ENCODE measurements around the gene DLGAP1.

The DLGAP1 gene

GRCh38 chr18:3451989-3452749 lies 1002.9 kb downstream of the DLGAP1 start:
- in situ Hi-C loops (cut with MboI; ENCODE audit: low pct_unique_long_range_greater_than_20kb, low sequenced_read_pairs, unreplicated experiment) = loop anchor here (10.0 to 25.0 kb wide), 2 partner anchors 135 to 167 kb away; no protein-coding TSS in a partner anchor
- no peak for TF ChIP-seq CTCF (IDR thresholded peaks at IDR 0.05; ENCODE audit: extremely low read depth, insufficient read depth, missing control alignments)
- no peak for DNase-seq (ENCODE audit: low spot score)

GRCh38 chr18:3451183-3451988 lies 1003.7 kb downstream of the DLGAP1 start:
- in situ Hi-C loops (cut with MboI; ENCODE audit: low pct_unique_long_range_greater_than_20kb, low sequenced_read_pairs, unreplicated experiment) = loop anchor here (10.0 to 25.0 kb wide), 2 partner anchors 136 to 167 kb away; no protein-coding TSS in a partner anchor
- peak; percentile 54 for DNase-seq (ENCODE audit: low spot score)
- TF ChIP-seq CTCF (IDR thresholded peaks at IDR 0.05; ENCODE audit: extremely low read depth, insufficient read depth, missing control alignments) = no peak

GRCh38 chr18:3450799-3451182 lies 1004.3 kb downstream of the DLGAP1 start:
- no peak for DNase-seq (ENCODE audit: low spot score)
- in situ Hi-C loops (cut with MboI; ENCODE audit: low pct_unique_long_range_greater_than_20kb, low sequenced_read_pairs, unreplicated experiment) = loop anchor here (10.0 to 25.0 kb wide), 2 partner anchors 137 to 166 kb away; no protein-coding TSS in a partner anchor
- TF ChIP-seq CTCF (IDR thresholded peaks at IDR 0.05; ENCODE audit: extremely low read depth, insufficient read depth, missing control alignments) = no peak

GRCh38 chr18:3450012-3450798 lies 1004.9 kb downstream of the DLGAP1 start, which contains the start of gene TGIF1:
Gene TGIF1 (plus strand): TSS chr18:3450172. CDS start chr18:3450490, 318 bp downstream.
- in situ Hi-C loops (cut with MboI; ENCODE audit: low pct_unique_long_range_greater_than_20kb, low sequenced_read_pairs, unreplicated experiment) = loop anchor here (10.0 to 25.0 kb wide), 2 partner anchors 137 to 165 kb away; no protein-coding TSS in a partner anchor
- no peak for TF ChIP-seq CTCF (IDR thresholded peaks at IDR 0.05; ENCODE audit: extremely low read depth, insufficient read depth, missing control alignments)
- peak; percentile 40 for DNase-seq (ENCODE audit: low spot score)

- TF ChIP-seq CTCF (IDR thresholded peaks at IDR 0.05; ENCODE audit: extremely low read depth, insufficient read depth, missing control alignments) = no peak
- in situ Hi-C loops (cut with MboI; ENCODE audit: low pct_unique_long_range_greater_than_20kb, low sequenced_read_pairs, unreplicated experiment) = loop anchor here (10.0 to 25.0 kb wide), 2 partner anchors 138 to 165 kb away; no protein-coding TSS in a partner anchor
Observed at GRCh38 chr18:3449512-3450011, 1005.5 kb downstream of the DLGAP1 start.

More at GRCh38 chr18:3449512-3450011, 1005.5 kb downstream of the DLGAP1 start:
- peak; percentile 62 for DNase-seq (ENCODE audit: low spot score)

All from GM13977 (cell line).